Left lung (tissue), 10 donors: ENCODE data around the gene PARP8. TPM values are rescaled to one million over a fixed set of nuclear protein-coding genes. Genes with fewer than 3 reads are reported as not detected.

Experiments
- ATAC-seq: fragments of 200-7000 bp; cut with Tn5 transposase; one replicate; pipeline ENCODE4 v1.9.1; 2020; ENCODE audit warnings: moderate library complexity
- DNase-seq, 4 donors: peaks; one replicate each; pipeline ENCODE4 v3.0.0-alpha.2; 2013 to 2020
- H3K27ac ChIP-seq, 2 donors: fragments of 200-600 bp; sonication (generic) in 1 of 2; one replicate each; pipeline versions ENCODE4 v1.5.0 to v1.8.0; 2020 to 2021
- H3K27me3 ChIP-seq, 2 donors: fragments of 200-600 bp; sonication (generic) in 1 of 2; one replicate each; pipeline versions ENCODE4 v1.5.0 to v1.8.0; 2020 to 2021
- H3K36me3 ChIP-seq, 2 donors: fragments of 200-600 bp; sonication (generic) in 1 of 2; one replicate each; pipeline versions ENCODE4 v1.5.0 to v1.8.0; 2020 to 2021
- H3K4me1 ChIP-seq, 2 donors: fragments of 200-600 bp; one replicate each; pipeline ENCODE4 v1.8.0; 2021
- H3K4me3 ChIP-seq, 2 donors: fragments of 200-600 bp; sonication (generic) in 1 of 2; one replicate each; pipeline versions ENCODE4 v1.5.0 to v1.8.0; 2020 to 2021; ENCODE audit warnings: mild to moderate bottlenecking in 1 of 2
- H3K9me3 ChIP-seq, 2 donors: fragments of 200-600 bp; sonication (generic) in 1 of 2; one replicate each; pipeline versions ENCODE4 v1.5.0 to v1.8.0; 2020 to 2021
- CTCF ChIP-seq, 2 donors: fragments of 200-600 bp; sonication (generic) in 1 of 2; IDR thresholded peaks; one replicate each; pipeline versions ENCODE4 v1.5.0 to v1.8.0; 2021; ENCODE audit warnings: antibody characterized with exemption in 2 of 2
- intact Hi-C, 2 donors: fragments of 100-400 bp; cut with DNase I; formaldehyde crosslinking; loops; one replicate each; pipeline versions ENCODE4 v1.11.2 to v1.14.2; 2022
- polyA plus RNA-seq, 6 donors: library from polyadenylated mRNA; unstranded; fragments of 120-200 nt; gene quantifications; one replicate each; pipeline ENCODE4 v1.2.1, GENCODE V29; 2013; ENCODE audit not compliant: insufficient read length in 6 of 6
- total RNA-seq, 2 donors: library from RNA; stranded (reverse); fragmentation: NEBNext Ultra II Directional; extraction: Animal tissue kit (Norgen Biotek cat#: 25700); gene quantifications; one replicate each; pipeline ENCODE4 v1.2.1, GENCODE V29; 2021
- donor health status: DM: no; HTN: yes; CAD: no.
- donor health status: DM: no; HTN: no; CAD: no.

Gene PARP8
- total and polyA plus RNA-seq, 8 donors, result 19.1 to 41.3 (median 22.0) TPM

GRCh38 chr5:50646591-50646990 is 19.8 kb upstream of the PARP8 start:
- no peak for TF ChIP-seq CTCF (IDR thresholded peaks at IDR 0.05)
- intact Hi-C loops, result no loop called here
- peaks cover 0 to 21% of the 10 kb centered on the region in 2 donors for H3K4me1 ChIP-seq
- peak overlapping the region in 1 of 2 donors; percentile 78 for H3K27ac ChIP-seq
- H3K9me3 ChIP-seq, result no peaks in the 10 kb centered on the region
- H3K36me3 ChIP-seq, result no peaks in the 10 kb centered on the region
- DNase-seq (no peak), ATAC-seq (no peak)
- H3K4me3 ChIP-seq, result no peak overlapping the region
- H3K27me3 ChIP-seq, result no peaks in the 10 kb centered on the region

- no peaks in the 10 kb centered on the region for H3K27me3 ChIP-seq
- no peak overlapping the region for H3K4me3 ChIP-seq
- no peak for ATAC-seq
- H3K36me3 ChIP-seq, result no peaks in the 10 kb centered on the region
- peaks cover 0 to 21% of the 10 kb centered on the region in 2 donors for H3K4me1 ChIP-seq
- no peak for DNase-seq
- H3K9me3 ChIP-seq, result no peaks in the 10 kb centered on the region
- intact Hi-C loops, result no loop called here
- no peak for TF ChIP-seq CTCF (IDR thresholded peaks at IDR 0.05)
- peak overlapping the region in 1 of 2 donors; percentile 78 for H3K27ac ChIP-seq
These were observed 18.7 kb upstream of the PARP8 start for GRCh38 chr5:50647726-50648125.

GRCh38 chr5:50653946-50654345 is 12.5 kb upstream of the PARP8 start:
- H3K36me3 ChIP-seq, result no peaks in the 10 kb centered on the region
- intact Hi-C loops, result no loop called here
- no peaks in the 10 kb centered on the region for H3K27me3 ChIP-seq
- ATAC-seq (no peak), DNase-seq (peak in 1 of 4 donors; percentile 48)
- no peaks in the 10 kb centered on the region for H3K9me3 ChIP-seq
- no peak overlapping the region for H3K4me3 ChIP-seq
- peaks cover 0 to 14% of the 10 kb centered on the region in 2 donors for H3K4me1 ChIP-seq
- peak overlapping the region in 1 of 2 donors; percentile 7 for H3K27ac ChIP-seq
- TF ChIP-seq CTCF (IDR thresholded peaks at IDR 0.05), result no peak

- DNase-seq (no peak), ATAC-seq (peak; percentile 37)
- no peaks in the 10 kb centered on the region for H3K9me3 ChIP-seq
- H3K27ac ChIP-seq, result no peak overlapping the region
- intact Hi-C loops, result no loop called here
- H3K4me3 ChIP-seq, result no peak overlapping the region
- H3K27me3 ChIP-seq, result no peaks in the 10 kb centered on the region
- H3K36me3 ChIP-seq, result no peaks in the 10 kb centered on the region
- TF ChIP-seq CTCF (IDR thresholded peaks at IDR 0.05), result no peak
- H3K4me1 ChIP-seq, result peaks cover 0 to 10% of the 10 kb centered on the region in 2 donors
These were observed 11.2 kb upstream of the PARP8 start for GRCh38 chr5:50655067-50655809.

- peak in 1 of 4 donors; percentile 34 for DNase-seq
- TF ChIP-seq CTCF (IDR thresholded peaks at IDR 0.05), result no peak
- Histone ChIP-seq H3K4me1 (peaks cover 0 to 10% of the 10 kb centered on the region in 2 donors), H3K36me3 (no peaks in the 10 kb centered on the region), H3K27me3 (no peaks in the 10 kb centered on the region), H3K4me3 (no peak overlapping the region), H3K27ac (no peak overlapping the region), H3K9me3 (no peaks in the 10 kb centered on the region)
- ATAC-seq, result peak; percentile 70
- intact Hi-C loops, result no loop called here
These were observed 10.6 kb upstream of the PARP8 start for GRCh38 chr5:50655810-50656205.
